GM23338 (cell line): Measurements from ENCODE around the gene ACAD8. TPM values are rescaled to one million over a fixed set of nuclear protein-coding genes. Genes with fewer than 3 reads are reported as not detected.

Experiments used
- ATAC-seq: fragments of 200-7000 bp; cut with Tn5 transposase; 3 replicates; pipeline ENCODE4 v1.9.1; 2020
- DNase-seq: peaks from one replicate; pipeline ENCODE4 v3.0.0-alpha.2; 2015; ENCODE audit warnings: low spot score
- H2AFZ ChIP-seq: fragments of 200-600 bp; sonication (generic); 2 replicates; pipeline ENCODE4 v1.8.0; 2016; ENCODE audit warnings: antibody characterized with exemption, mild to moderate bottlenecking, moderate library complexity
- H3F3A ChIP-seq: fragments of 200-600 bp; sonication (generic); replicated peaks from 2 replicates; pipeline ENCODE4 v1.8.0; 2017; ENCODE audit warnings: antibody characterized with exemption, mixed run types, low read depth
- H3K27ac ChIP-seq: fragments of 200-600 bp; sonication (generic); 2 replicates; pipeline ENCODE4 v1.6.1; 2016; ENCODE audit warnings: low read depth
- H3K27me3 ChIP-seq: fragments of 200-600 bp; sonication (generic); 2 replicates; pipeline ENCODE4 v1.8.0; 2016; ENCODE audit warnings: mild to moderate bottlenecking, mixed run types, moderate library complexity; ENCODE audit not compliant: insufficient read depth
- H3K36me3 ChIP-seq: fragments of 200-600 bp; sonication (generic); 2 replicates; pipeline ENCODE4 v1.8.0; 2016; ENCODE audit warnings: mild to moderate bottlenecking; ENCODE audit not compliant: insufficient read depth
- H3K4me1 ChIP-seq: fragments of 200-600 bp; sonication (generic); 2 replicates; pipeline ENCODE4 v1.8.0; 2016; ENCODE audit warnings: mild to moderate bottlenecking, moderate library complexity; ENCODE audit not compliant: insufficient read depth
- H3K4me2 ChIP-seq: fragments of 200-600 bp; sonication (generic); 2 replicates; pipeline ENCODE4 v1.7.1; 2017; ENCODE audit warnings: mixed run types
- H3K4me3 ChIP-seq: fragments of 200-600 bp; sonication (generic); 2 replicates; pipeline ENCODE4 v1.6.1; 2016; ENCODE audit warnings: mixed run types
- H3K79me2 ChIP-seq: fragments of 200-600 bp; sonication (generic); replicated peaks from 2 replicates; pipeline ENCODE4 v1.8.0; 2017; ENCODE audit warnings: mild to moderate bottlenecking; ENCODE audit not compliant: insufficient read depth
- H3K9me2 ChIP-seq: fragments of 200-600 bp; sonication (generic); 2 replicates; pipeline ENCODE4 v1.8.0; 2017; ENCODE audit not compliant: insufficient read depth
- H4K20me1 ChIP-seq: fragments of 200-600 bp; sonication (generic); replicated peaks from 2 replicates; pipeline ENCODE4 v1.8.0; 2017; ENCODE audit warnings: mild to moderate bottlenecking; ENCODE audit not compliant: insufficient read depth
- H3K27ac Mint-ChIP-seq: 2 replicates; pipeline ENCODE4 v1.8.0; 2020; ENCODE audit warnings: inconsistent platforms, mild to moderate bottlenecking, moderate library complexity, mixed read lengths
- H3K27me3 Mint-ChIP-seq: 3 replicates; pipeline ENCODE4 v1.8.0; 2022; ENCODE audit warnings: low read depth, mild to moderate bottlenecking, moderate library complexity, mixed read lengths, inconsistent platforms; ENCODE audit not compliant: insufficient read depth, poor library complexity
- H3K36me3 Mint-ChIP-seq: 3 replicates; pipeline ENCODE4 v1.8.0; 2021; ENCODE audit warnings: low read depth, mild to moderate bottlenecking, inconsistent platforms, moderate library complexity, mixed read lengths
- H3K4me1 Mint-ChIP-seq: 3 replicates; pipeline ENCODE4 v1.8.0; 2020; ENCODE audit warnings: mild to moderate bottlenecking, inconsistent platforms, mixed read lengths
- H3K4me3 Mint-ChIP-seq: 3 replicates; pipeline ENCODE4 v1.8.0; 2021; ENCODE audit warnings: moderate library complexity, mild to moderate bottlenecking, inconsistent platforms, mixed read lengths
- H3K9me3 Mint-ChIP-seq: 3 replicates; pipeline ENCODE4 v1.8.0; 2020; ENCODE audit warnings: moderate library complexity, mild to moderate bottlenecking, inconsistent platforms, mixed read lengths
- CREB1 ChIP-seq: fragments of 250-450 bp; sonication (Bioruptor Pico); IDR thresholded peaks from 2 replicates; pipeline ENCODE4 v1.5.0; 2020; ENCODE audit warnings: low read depth, mild to moderate bottlenecking, moderate library complexity
- EZH2phosphoT487 ChIP-seq: fragments of 200-600 bp; sonication (generic); IDR thresholded peaks from one replicate; pipeline ENCODE4 v1.8.1; 2018; ENCODE audit warnings: antibody characterized with exemption; ENCODE audit not compliant: unreplicated experiment
- JUNB ChIP-seq: IDR thresholded peaks from one replicate; pipeline ENCODE4 v1.6.1; 2016; ENCODE audit warnings: antibody characterized with exemption; ENCODE audit not compliant: unreplicated experiment
- NANOG ChIP-seq: IDR thresholded peaks from 2 replicates; pipeline ENCODE4 v1.6.1; 2016; ENCODE audit warnings: antibody characterized with exemption, borderline replicate concordance
- POLR2AphosphoS5 ChIP-seq: IDR thresholded peaks from 2 replicates; pipeline ENCODE4 v1.6.1; 2016; ENCODE audit warnings: antibody characterized with exemption, low read depth
- STAT1 ChIP-seq: IDR thresholded peaks from one replicate; pipeline ENCODE4 v1.6.1; 2016; ENCODE audit warnings: antibody characterized with exemption; ENCODE audit not compliant: unreplicated experiment
- ZNF114 ChIP-seq: fragments of 250-450 bp; sonication (Bioruptor Pico); IDR thresholded peaks from 2 replicates; pipeline ENCODE4 v1.5.0; 2020; ENCODE audit warnings: mild to moderate bottlenecking, moderate library complexity
- ZNF331 ChIP-seq: fragments of 250-450 bp; sonication (Bioruptor Pico); IDR thresholded peaks from 2 replicates; pipeline ENCODE4 v1.5.0; 2020; ENCODE audit warnings: low read depth, mild to moderate bottlenecking, moderate library complexity
- polyA plus RNA-seq: library from polyadenylated mRNA; unstranded; fragments of >200 nt; fragmentation: Nextera tagmentation; extraction: Ambion mirVana; gene quantifications from 2 replicates; pipeline ENCODE4 v1.2.1, GENCODE V29; 2016
- total RNA-seq: library from RNA; depleted of rRNA; stranded (reverse); fragments of >200 nt; shearing (Covaris generic); gene quantifications from 2 replicates; pipeline ENCODE4 v1.2.3, GENCODE V29; 2014
- TF ChIP-seq, protein P1 (sequence below): fragments of 250-450 bp; sonication (Bioruptor Pico); IDR thresholded peaks from 2 replicates; pipeline ENCODE4 v1.5.0; 2020; ENCODE audit warnings: mild to moderate bottlenecking, moderate library complexity
- TF ChIP-seq, protein P2 (sequence below): IDR thresholded peaks from 2 replicates; pipeline ENCODE4 v1.6.1; 2016; ENCODE audit warnings: antibody characterized with exemption
- TF ChIP-seq, protein P3 (sequence below), 2 experiments: fragments of 200-600 bp in 1 of 2; sonication (generic) in 1 of 2; conservative IDR thresholded peaks; 2 replicates each; pipeline versions ENCODE4 v1.5.1 to v1.6.1; 2016 to 2017; ENCODE audit warnings: antibody characterized with exemption in 2 of 2, low read depth in 2 of 2, mild to moderate bottlenecking in 2 of 2, moderate library complexity in 1 of 2

ACAD8 gene
- total and polyA plus RNA-seq, 2 experiments from 2014 or later = 43.2 to 65.4 TPM

DNA sequence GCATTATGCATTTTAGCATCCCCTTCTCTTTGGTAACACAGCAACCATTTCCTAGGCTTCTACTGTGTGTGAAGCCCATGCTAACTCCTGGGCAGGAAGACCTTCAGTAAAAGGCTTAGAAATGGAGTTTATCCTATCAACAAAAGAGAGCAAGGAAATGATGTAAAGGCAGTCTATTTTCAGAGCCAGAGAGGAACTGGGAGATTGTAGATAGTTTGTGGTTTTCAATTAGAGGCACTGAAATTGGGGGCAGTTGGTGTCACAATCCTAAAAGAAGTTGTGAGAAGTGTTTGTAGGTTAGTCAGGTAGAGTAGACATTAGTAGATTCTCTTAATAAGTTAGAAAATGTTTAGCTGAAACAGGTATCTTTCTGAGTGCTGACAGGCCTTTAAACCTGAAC is 7.1 kb downstream of the ACAD8 start:
- no peaks in the 10 kb centered on the region for H3K27me3 ChIP-seq
- H3K4me1 Mint-ChIP-seq = peaks cover 13% of the 10 kb centered on the region

More for the DNA sequence above, 7.1 kb downstream of the ACAD8 start:
- DNase-seq (no peak), ATAC-seq (no peak)
- no peaks in the 10 kb centered on the region for H3K9me3 Mint-ChIP-seq
- peaks cover 36% of the 10 kb centered on the region for H3K79me2 ChIP-seq
- 0 out of 2 replicates have a peak, but pooled peaks cover 2% of the 10 kb centered on the region for H3K4me1 ChIP-seq
- no peak overlapping the region for H3K4me3 Mint-ChIP-seq
- no peaks in the 10 kb centered on the region for H3K9me2 ChIP-seq
- TF ChIP-seq CREB1 (CRISPR knock-in tag) = no peak
- no peak for TF ChIP-seq JUNB
- no peak for TF ChIP-seq ZNF114
- no peak for TF ChIP-seq ZNF331 (CRISPR knock-in tag)
- no peak for TF ChIP-seq POLR2AphosphoS5
- TF ChIP-seq STAT1 = no peak
- TF ChIP-seq, protein P1, sequence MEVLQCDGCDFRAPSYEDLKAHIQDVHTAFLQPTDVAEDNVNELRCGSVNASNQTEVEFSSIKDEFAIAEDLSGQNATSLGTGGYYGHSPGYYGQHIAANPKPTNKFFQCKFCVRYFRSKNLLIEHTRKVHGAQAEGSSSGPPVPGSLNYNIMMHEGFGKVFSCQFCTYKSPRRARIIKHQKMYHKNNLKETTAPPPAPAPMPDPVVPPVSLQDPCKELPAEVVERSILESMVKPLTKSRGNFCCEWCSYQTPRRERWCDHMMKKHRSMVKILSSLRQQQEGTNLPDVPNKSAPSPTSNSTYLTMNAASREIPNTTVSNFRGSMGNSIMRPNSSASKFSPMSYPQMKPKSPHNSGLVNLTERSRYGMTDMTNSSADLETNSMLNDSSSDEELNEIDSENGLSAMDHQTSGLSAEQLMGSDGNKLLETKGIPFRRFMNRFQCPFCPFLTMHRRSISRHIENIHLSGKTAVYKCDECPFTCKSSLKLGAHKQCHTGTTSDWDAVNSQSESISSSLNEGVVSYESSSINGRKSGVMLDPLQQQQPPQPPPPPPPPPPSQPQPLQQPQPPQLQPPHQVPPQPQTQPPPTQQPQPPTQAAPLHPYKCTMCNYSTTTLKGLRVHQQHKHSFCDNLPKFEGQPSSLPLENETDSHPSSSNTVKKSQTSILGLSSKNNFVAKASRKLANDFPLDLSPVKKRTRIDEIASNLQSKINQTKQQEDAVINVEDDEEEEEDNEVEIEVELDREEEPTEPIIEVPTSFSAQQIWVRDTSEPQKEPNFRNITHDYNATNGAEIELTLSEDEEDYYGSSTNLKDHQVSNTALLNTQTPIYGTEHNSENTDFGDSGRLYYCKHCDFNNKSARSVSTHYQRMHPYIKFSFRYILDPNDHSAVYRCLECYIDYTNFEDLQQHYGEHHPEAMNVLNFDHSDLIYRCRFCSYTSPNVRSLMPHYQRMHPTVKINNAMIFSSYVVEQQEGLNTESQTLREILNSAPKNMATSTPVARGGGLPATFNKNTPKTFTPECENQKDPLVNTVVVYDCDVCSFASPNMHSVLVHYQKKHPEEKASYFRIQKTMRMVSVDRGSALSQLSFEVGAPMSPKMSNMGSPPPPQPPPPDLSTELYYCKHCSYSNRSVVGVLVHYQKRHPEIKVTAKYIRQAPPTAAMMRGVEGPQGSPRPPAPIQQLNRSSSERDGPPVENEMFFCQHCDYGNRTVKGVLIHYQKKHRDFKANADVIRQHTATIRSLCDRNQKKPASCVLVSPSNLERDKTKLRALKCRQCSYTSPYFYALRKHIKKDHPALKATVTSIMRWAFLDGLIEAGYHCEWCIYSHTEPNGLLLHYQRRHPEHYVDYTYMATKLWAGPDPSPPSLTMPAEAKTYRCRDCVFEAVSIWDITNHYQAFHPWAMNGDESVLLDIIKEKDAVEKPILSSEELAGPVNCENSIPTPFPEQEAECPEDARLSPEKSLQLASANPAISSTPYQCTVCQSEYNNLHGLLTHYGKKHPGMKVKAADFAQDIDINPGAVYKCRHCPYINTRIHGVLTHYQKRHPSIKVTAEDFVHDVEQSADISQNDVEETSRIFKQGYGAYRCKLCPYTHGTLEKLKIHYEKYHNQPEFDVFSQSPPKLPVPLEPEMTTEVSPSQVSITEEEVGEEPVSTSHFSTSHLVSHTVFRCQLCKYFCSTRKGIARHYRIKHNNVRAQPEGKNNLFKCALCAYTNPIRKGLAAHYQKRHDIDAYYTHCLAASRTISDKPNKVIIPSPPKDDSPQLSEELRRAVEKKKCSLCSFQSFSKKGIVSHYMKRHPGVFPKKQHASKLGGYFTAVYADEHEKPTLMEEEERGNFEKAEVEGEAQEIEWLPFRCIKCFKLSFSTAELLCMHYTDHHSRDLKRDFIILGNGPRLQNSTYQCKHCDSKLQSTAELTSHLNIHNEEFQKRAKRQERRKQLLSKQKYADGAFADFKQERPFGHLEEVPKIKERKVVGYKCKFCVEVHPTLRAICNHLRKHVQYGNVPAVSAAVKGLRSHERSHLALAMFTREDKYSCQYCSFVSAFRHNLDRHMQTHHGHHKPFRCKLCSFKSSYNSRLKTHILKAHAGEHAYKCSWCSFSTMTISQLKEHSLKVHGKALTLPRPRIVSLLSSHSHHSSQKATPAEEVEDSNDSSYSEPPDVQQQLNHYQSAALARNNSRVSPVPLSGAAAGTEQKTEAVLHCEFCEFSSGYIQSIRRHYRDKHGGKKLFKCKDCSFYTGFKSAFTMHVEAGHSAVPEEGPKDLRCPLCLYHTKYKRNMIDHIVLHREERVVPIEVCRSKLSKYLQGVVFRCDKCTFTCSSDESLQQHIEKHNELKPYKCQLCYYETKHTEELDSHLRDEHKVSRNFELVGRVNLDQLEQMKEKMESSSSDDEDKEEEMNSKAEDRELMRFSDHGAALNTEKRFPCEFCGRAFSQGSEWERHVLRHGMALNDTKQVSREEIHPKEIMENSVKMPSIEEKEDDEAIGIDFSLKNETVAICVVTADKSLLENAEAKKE = no peak
- TF ChIP-seq EZH2phosphoT487 = no peak
- no peak for TF ChIP-seq NANOG
- TF ChIP-seq, protein P2, sequence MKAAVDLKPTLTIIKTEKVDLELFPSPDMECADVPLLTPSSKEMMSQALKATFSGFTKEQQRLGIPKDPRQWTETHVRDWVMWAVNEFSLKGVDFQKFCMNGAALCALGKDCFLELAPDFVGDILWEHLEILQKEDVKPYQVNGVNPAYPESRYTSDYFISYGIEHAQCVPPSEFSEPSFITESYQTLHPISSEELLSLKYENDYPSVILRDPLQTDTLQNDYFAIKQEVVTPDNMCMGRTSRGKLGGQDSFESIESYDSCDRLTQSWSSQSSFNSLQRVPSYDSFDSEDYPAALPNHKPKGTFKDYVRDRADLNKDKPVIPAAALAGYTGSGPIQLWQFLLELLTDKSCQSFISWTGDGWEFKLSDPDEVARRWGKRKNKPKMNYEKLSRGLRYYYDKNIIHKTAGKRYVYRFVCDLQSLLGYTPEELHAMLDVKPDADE = no peak
- TF ChIP-seq, protein P3, sequence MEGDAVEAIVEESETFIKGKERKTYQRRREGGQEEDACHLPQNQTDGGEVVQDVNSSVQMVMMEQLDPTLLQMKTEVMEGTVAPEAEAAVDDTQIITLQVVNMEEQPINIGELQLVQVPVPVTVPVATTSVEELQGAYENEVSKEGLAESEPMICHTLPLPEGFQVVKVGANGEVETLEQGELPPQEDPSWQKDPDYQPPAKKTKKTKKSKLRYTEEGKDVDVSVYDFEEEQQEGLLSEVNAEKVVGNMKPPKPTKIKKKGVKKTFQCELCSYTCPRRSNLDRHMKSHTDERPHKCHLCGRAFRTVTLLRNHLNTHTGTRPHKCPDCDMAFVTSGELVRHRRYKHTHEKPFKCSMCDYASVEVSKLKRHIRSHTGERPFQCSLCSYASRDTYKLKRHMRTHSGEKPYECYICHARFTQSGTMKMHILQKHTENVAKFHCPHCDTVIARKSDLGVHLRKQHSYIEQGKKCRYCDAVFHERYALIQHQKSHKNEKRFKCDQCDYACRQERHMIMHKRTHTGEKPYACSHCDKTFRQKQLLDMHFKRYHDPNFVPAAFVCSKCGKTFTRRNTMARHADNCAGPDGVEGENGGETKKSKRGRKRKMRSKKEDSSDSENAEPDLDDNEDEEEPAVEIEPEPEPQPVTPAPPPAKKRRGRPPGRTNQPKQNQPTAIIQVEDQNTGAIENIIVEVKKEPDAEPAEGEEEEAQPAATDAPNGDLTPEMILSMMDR (conservative IDR thresholded peaks at IDR 0.05; ENCODE audit: low read depth in 2 of 2) = no peak
- no peaks in the 10 kb centered on the region for H3F3A ChIP-seq
- no peak overlapping the region for H3K4me2 ChIP-seq
- H3K36me3 ChIP-seq = peaks cover 49% of the 10 kb centered on the region
- H3K27ac ChIP-seq = no peak overlapping the region
- H3K27ac Mint-ChIP-seq = no peak overlapping the region
- no peak overlapping the region for H2AFZ ChIP-seq
- H4K20me1 ChIP-seq = peaks cover 9% of the 10 kb centered on the region
- peaks cover 74% of the 10 kb centered on the region for H3K36me3 Mint-ChIP-seq
- H3K4me3 ChIP-seq = no peak overlapping the region
- H3K27me3 Mint-ChIP-seq = peaks cover 2% of the 10 kb centered on the region
